SK-N-SH treated with all-trans-retinoic acid at 6 μM for 48 hours (cell line): ENCODE results near the gene DHX36.

ENCODE experiments used
- BACH2 ChIP-seq: fragments of 250-450 bp; sonication (Bioruptor Pico); IDR thresholded peaks from 2 replicates; pipeline ENCODE4 v1.9.0; 2021; ENCODE audit warnings: mild to moderate bottlenecking, borderline replicate concordance
- GLIS3 ChIP-seq: fragments of 250-450 bp; sonication (Bioruptor Pico); IDR thresholded peaks from 2 replicates; pipeline ENCODE4 v1.5.0; 2020; ENCODE audit warnings: mild to moderate bottlenecking, moderate library complexity
- OSR1 ChIP-seq: fragments of 250-450 bp; sonication (Bioruptor Pico); IDR thresholded peaks from 2 replicates; pipeline ENCODE4 v1.8.0; 2022; ENCODE audit warnings: moderate library complexity, mild to moderate bottlenecking, inconsistent platforms
- PPARA ChIP-seq: fragments of 250-450 bp; sonication (Bioruptor Pico); IDR thresholded peaks from 2 replicates; pipeline ENCODE4 v1.5.0; 2020; ENCODE audit warnings: mild to moderate bottlenecking, borderline replicate concordance
- TOX ChIP-seq: fragments of 250-450 bp; sonication (Bioruptor Pico); IDR thresholded peaks from 2 replicates; pipeline ENCODE4 v1.8.0; 2021; ENCODE audit warnings: mild to moderate bottlenecking, moderate library complexity, borderline replicate concordance
- ZFP30 ChIP-seq: fragments of 450-650 bp; formaldehyde crosslinking; IDR thresholded peaks from 2 replicates; pipeline ENCODE4 v1.5.0; 2022; ENCODE audit warnings: mild to moderate bottlenecking, moderate library complexity
- ZNF565 ChIP-seq: fragments of 450-650 bp; formaldehyde crosslinking; conservative IDR thresholded peaks from 2 replicates; pipeline ENCODE4 v1.5.0; 2020; ENCODE audit warnings: low read depth, mild to moderate bottlenecking, moderate library complexity
- TF ChIP-seq, protein P1 (sequence below): fragments of 250-450 bp; sonication (Bioruptor Pico); IDR thresholded peaks from 2 replicates; pipeline ENCODE4 v1.8.0; 2020; ENCODE audit warnings: mild to moderate bottlenecking, moderate library complexity, borderline replicate concordance
- TF ChIP-seq, protein P2 (sequence below): fragments of 250-450 bp; sonication (Bioruptor Pico); IDR thresholded peaks from 2 replicates; pipeline ENCODE4 v1.5.1; 2020; ENCODE audit warnings: low read depth, mild to moderate bottlenecking, moderate library complexity
- TF ChIP-seq, protein P3 (sequence below): fragments of 250-450 bp; sonication (Bioruptor Pico); IDR thresholded peaks from 2 replicates; pipeline ENCODE4 v1.5.0; 2020; ENCODE audit warnings: mild to moderate bottlenecking, moderate library complexity

DNA sequence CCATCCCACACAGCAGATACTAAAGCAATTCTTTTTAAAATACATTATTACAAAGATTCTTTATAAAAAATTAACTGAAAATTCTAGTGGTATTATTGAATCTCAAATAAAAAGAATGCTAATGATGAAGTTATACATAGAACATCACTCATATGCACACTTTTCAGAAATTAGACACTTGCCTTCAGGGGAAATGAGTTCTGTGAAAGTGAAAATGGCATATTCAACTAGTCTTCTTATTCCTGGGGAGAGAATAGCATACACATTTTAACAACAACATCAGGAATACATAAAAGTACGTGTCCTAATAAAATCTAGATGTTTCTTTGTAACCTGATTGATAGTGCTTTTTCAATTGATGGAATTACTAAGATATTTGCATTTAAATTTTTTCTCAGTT, 36.8 kb upstream of the DHX36 start:
- TF ChIP-seq ZNF565 (no peak), TOX (CRISPR knock-in tag) (no peak), PPARA (CRISPR knock-in tag) (no peak), ZFP30 (CRISPR knock-in tag) (no peak), OSR1 (CRISPR knock-in tag) (no peak), BACH2 (CRISPR knock-in tag) (no peak), GLIS3 (CRISPR knock-in tag) (no peak)
- TF ChIP-seq, protein P1, sequence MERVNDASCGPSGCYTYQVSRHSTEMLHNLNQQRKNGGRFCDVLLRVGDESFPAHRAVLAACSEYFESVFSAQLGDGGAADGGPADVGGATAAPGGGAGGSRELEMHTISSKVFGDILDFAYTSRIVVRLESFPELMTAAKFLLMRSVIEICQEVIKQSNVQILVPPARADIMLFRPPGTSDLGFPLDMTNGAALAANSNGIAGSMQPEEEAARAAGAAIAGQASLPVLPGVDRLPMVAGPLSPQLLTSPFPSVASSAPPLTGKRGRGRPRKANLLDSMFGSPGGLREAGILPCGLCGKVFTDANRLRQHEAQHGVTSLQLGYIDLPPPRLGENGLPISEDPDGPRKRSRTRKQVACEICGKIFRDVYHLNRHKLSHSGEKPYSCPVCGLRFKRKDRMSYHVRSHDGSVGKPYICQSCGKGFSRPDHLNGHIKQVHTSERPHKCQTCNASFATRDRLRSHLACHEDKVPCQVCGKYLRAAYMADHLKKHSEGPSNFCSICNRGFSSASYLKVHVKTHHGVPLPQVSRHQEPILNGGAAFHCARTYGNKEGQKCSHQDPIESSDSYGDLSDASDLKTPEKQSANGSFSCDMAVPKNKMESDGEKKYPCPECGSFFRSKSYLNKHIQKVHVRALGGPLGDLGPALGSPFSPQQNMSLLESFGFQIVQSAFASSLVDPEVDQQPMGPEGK (CRISPR knock-in tag), result no peak
- TF ChIP-seq, protein P2, sequence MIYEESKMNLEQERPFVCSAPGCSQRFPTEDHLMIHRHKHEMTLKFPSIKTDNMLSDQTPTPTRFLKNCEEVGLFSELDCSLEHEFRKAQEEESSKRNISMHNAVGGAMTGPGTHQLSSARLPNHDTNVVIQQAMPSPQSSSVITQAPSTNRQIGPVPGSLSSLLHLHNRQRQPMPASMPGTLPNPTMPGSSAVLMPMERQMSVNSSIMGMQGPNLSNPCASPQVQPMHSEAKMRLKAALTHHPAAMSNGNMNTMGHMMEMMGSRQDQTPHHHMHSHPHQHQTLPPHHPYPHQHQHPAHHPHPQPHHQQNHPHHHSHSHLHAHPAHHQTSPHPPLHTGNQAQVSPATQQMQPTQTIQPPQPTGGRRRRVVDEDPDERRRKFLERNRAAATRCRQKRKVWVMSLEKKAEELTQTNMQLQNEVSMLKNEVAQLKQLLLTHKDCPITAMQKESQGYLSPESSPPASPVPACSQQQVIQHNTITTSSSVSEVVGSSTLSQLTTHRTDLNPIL, result no peak
- TF ChIP-seq, protein P3, sequence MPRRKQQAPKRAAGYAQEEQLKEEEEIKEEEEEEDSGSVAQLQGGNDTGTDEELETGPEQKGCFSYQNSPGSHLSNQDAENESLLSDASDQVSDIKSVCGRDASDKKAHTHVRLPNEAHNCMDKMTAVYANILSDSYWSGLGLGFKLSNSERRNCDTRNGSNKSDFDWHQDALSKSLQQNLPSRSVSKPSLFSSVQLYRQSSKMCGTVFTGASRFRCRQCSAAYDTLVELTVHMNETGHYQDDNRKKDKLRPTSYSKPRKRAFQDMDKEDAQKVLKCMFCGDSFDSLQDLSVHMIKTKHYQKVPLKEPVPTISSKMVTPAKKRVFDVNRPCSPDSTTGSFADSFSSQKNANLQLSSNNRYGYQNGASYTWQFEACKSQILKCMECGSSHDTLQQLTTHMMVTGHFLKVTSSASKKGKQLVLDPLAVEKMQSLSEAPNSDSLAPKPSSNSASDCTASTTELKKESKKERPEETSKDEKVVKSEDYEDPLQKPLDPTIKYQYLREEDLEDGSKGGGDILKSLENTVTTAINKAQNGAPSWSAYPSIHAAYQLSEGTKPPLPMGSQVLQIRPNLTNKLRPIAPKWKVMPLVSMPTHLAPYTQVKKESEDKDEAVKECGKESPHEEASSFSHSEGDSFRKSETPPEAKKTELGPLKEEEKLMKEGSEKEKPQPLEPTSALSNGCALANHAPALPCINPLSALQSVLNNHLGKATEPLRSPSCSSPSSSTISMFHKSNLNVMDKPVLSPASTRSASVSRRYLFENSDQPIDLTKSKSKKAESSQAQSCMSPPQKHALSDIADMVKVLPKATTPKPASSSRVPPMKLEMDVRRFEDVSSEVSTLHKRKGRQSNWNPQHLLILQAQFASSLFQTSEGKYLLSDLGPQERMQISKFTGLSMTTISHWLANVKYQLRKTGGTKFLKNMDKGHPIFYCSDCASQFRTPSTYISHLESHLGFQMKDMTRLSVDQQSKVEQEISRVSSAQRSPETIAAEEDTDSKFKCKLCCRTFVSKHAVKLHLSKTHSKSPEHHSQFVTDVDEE (CRISPR knock-in tag), result no peak
